GM12878 (cell line): ENCODE results near the gene ATP6AP2. TPM values are rescaled to one million over a fixed set of nuclear protein-coding genes. Genes with fewer than 3 reads are reported as not detected.

Experiments
- ATAC-seq: fragments of 200-7000 bp; cut with Tn5 transposase; 3 replicates; pipeline ENCODE4 v1.9.1; 2020; ENCODE audit warnings: mild to moderate bottlenecking, moderate library complexity
- BruUV-seq: library from RNA; stranded (reverse); fragments of 400-500 nt; replicated peaks from 2 replicates; lab custom pipeline; 2021; lab: Mats Ljungman, UMichigan
- CTCF ChIA-PET: fragments of 300-600 bp; sonication (Branson Sonifier 250); formaldehyde crosslinking; extraction: SDS; loops from one replicate; lab custom pipeline; 2021; ENCODE audit warnings: inconsistent platforms; lab: Yijun Ruan, JAX
- POLR2A ChIA-PET: fragments of 350-600 bp; formaldehyde crosslinking; extraction: SDS; loops from one replicate; lab custom pipeline; 2021; ENCODE audit warnings: inconsistent platforms; lab: Charles Lee
- RAD21 ChIA-PET: fragments of 300-600 bp; sonication (Branson Sonifier 250); formaldehyde crosslinking; loops from one replicate; lab custom pipeline; 2023; ENCODE audit warnings: antibody characterized with exemption; ENCODE audit not compliant: unreplicated experiment; lab: Charles Lee
- SMC1A ChIA-PET: fragments of 300-600 bp; sonication (Branson Sonifier 250); formaldehyde crosslinking; loops from one replicate; lab custom pipeline; 2023; ENCODE audit not compliant: unreplicated experiment, uncharacterized antibody; lab: Charles Lee
- DNase-seq: peaks from one replicate; pipeline ENCODE4 v3.0.0-alpha.2; 2011; ENCODE audit warnings: low read depth, low spot score
- FAIRE-seq: peaks from 3 replicates; lab custom pipeline; 2011; peaks lifted over from hg19 to GRCh38; lab: Jason Lieb, UNC
- H2AFZ ChIP-seq: 2 replicates; pipeline ENCODE4 v1.6.0; 2011; ENCODE audit warnings: low read depth, low read length, control low read depth; ENCODE audit not compliant: control insufficient read depth
- H3K27ac ChIP-seq: 2 replicates; pipeline ENCODE4 v1.5.1; 2011; ENCODE audit warnings: control low read depth; ENCODE audit not compliant: control insufficient read depth, insufficient read depth
- H3K27me3 ChIP-seq, 2 experiments: replicated peaks in 1 of 2; 2 replicates each; pipeline versions ENCODE4 v1.6.0 to v1.6.1; 2011; ENCODE audit warnings: low read length in 1 of 2; ENCODE audit not compliant: control insufficient read depth in 2 of 2, insufficient read depth in 2 of 2
- H3K36me3 ChIP-seq, 2 experiments: 2 replicates each; pipeline ENCODE4 v1.5.1; 2011; ENCODE audit warnings: low read length in 1 of 2; ENCODE audit not compliant: control insufficient read depth in 2 of 2, insufficient read depth in 2 of 2
- H3K4me1 ChIP-seq: 2 replicates; pipeline ENCODE4 v1.6.1; 2011; ENCODE audit warnings: mild to moderate bottlenecking, low read length, moderate library complexity, mixed read lengths; ENCODE audit not compliant: control insufficient read depth, insufficient read depth
- H3K4me2 ChIP-seq: 2 replicates; pipeline ENCODE4 v1.6.0; 2011; ENCODE audit warnings: control low read depth; ENCODE audit not compliant: control insufficient read depth, insufficient read depth
- H3K4me3 ChIP-seq: fragments of 200-600 bp; sonication (generic); 2 replicates; pipeline ENCODE4 v1.5.1; 2016
- H3K79me2 ChIP-seq: 2 replicates; pipeline ENCODE4 v1.6.0; 2011; ENCODE audit warnings: low read length; ENCODE audit not compliant: control insufficient read depth, insufficient read depth
- H3K9ac ChIP-seq: 2 replicates; pipeline ENCODE4 v1.8.0; 2011; ENCODE audit warnings: low read length, control low read depth, mixed read lengths; ENCODE audit not compliant: control insufficient read depth, insufficient read depth
- H3K9me3 ChIP-seq: replicated peaks from 3 replicates; pipeline ENCODE4 v1.5.1; 2011; ENCODE audit warnings: mild to moderate bottlenecking, low read length; ENCODE audit not compliant: control insufficient read depth, insufficient read depth
- H4K20me1 ChIP-seq: 2 replicates; pipeline ENCODE4 v1.6.0; 2011; ENCODE audit not compliant: control insufficient read depth, insufficient read depth
- ATF2 ChIP-seq: IDR thresholded peaks from 2 replicates; pipeline ENCODE4 v1.6.1; 2012; ENCODE audit warnings: low read length, inconsistent platforms
- BHLHE40 ChIP-seq, 2 experiments: fragments of 450-650 bp in 1 of 2; IDR thresholded peaks; 2 replicates each; pipeline ENCODE4 v1.6.1; 2011 to 2017; ENCODE audit warnings: low read depth in 2 of 2, borderline replicate concordance in 1 of 2, improper control_type of control experiment in 1 of 2, low read length in 1 of 2, mild to moderate bottlenecking in 1 of 2
- IRF3 ChIP-seq: fragments of 450-650 bp; IDR thresholded peaks from 2 replicates; pipeline ENCODE4 v1.6.1; 2014; ENCODE audit warnings: mild to moderate bottlenecking
- IRF5 ChIP-seq: fragments of 450-650 bp; IDR thresholded peaks from 2 replicates; pipeline ENCODE4 v1.6.1; 2017; ENCODE audit warnings: borderline replicate concordance
- MYC ChIP-seq: IDR thresholded peaks from 2 replicates; pipeline ENCODE4 v1.6.1; 2011; ENCODE audit warnings: mild to moderate bottlenecking, low read length, moderate library complexity, inconsistent platforms; ENCODE audit not compliant: insufficient read depth, insufficient replicate concordance, insufficient read length, severe bottlenecking
- RAD21 ChIP-seq: IDR thresholded peaks from 2 replicates; pipeline ENCODE4 v1.6.1; 2011; ENCODE audit warnings: mild to moderate bottlenecking, low read depth, low read length, moderate library complexity; ENCODE audit not compliant: insufficient read depth
- SMC3 ChIP-seq: IDR thresholded peaks from 2 replicates; pipeline ENCODE4 v1.6.1; 2011; ENCODE audit warnings: low read length, improper control_type of control experiment, borderline replicate concordance
- SUPT20H ChIP-seq: IDR thresholded peaks from 2 replicates; pipeline ENCODE4 v1.6.1; 2011; ENCODE audit warnings: low read depth, mild to moderate bottlenecking, low read length, moderate library complexity, borderline replicate concordance; ENCODE audit not compliant: control insufficient read depth
- YY1 ChIP-seq: IDR thresholded peaks from 2 replicates; pipeline ENCODE4 v1.6.1; 2011; ENCODE audit warnings: low read depth, mild to moderate bottlenecking, low read length
- ZNF592 ChIP-seq: fragments of 450-650 bp; IDR thresholded peaks from 2 replicates; pipeline ENCODE4 v1.6.1; 2017; ENCODE audit warnings: mild to moderate bottlenecking, moderate library complexity
- WGBS: methylation state at CpG from one replicate; pipeline ENCODE4 v1.1.6; 2016; ENCODE audit warnings: low lambda C conversion rate; ENCODE audit not compliant: insufficient replicate concordance, insufficient coverage; ENCODE audit errors: missing lambda C conversion rate; 5-methylcytosine and 5-hydroxymethylcytosine counted together
- in situ Hi-C: fragments of 300-500 bp; cut with MboI; formaldehyde crosslinking; loops from 9 replicates; pipeline ENCODE4 v1.14.3; 2018; ENCODE audit warnings: mixed read lengths
- intact Hi-C: fragments of 100-400 bp; cut with micrococcal nuclease; formaldehyde crosslinking; loops from one replicate; pipeline ENCODE4 v1.14.2; 2022; ENCODE audit not compliant: unreplicated experiment
- polyA plus RNA-seq, 11 experiments: library from polyadenylated mRNA; depleted of rRNA in 4 of 11; unstranded in 6 of 11; stranded (reverse) in 5 of 11; fragments of >200 nt; fragmentation: Nextera tagmentation in 4 of 11; fragmentation: Illumina TruSeq in 1 of 11; extraction: Ambion mirVana in 4 of 11; extraction: Trizol in 1 of 11; gene quantifications; 1 replicate in 1 of 11; 2 replicates in 10 of 11; pipeline versions ENCODE4 v1.2.1 to v1.2.3, GENCODE V29; 2011 to 2016; ENCODE audit warnings: inconsistent platforms in 2 of 11, missing spikeins in 2 of 11, low read depth in 1 of 11
- total RNA-seq, 4 experiments: library from RNA; depleted of rRNA in 3 of 4; stranded (reverse); fragments of >200 nt in 3 of 4; fragmentation: Illumina TruSeq in 1 of 4; extraction: Trizol in 1 of 4; gene quantifications; 2 replicates each; pipeline versions ENCODE4 v1.2.1 to v1.2.3, GENCODE V29; 2013 to 2021
- TF ChIP-seq, protein P1 (sequence below): IDR thresholded peaks from 2 replicates; pipeline ENCODE4 v1.6.1; 2011; ENCODE audit warnings: low read depth, mild to moderate bottlenecking, low read length, moderate library complexity, borderline replicate concordance; ENCODE audit errors: extremely low read depth
- TF ChIP-seq, protein P2 (sequence below): IDR thresholded peaks from 2 replicates; pipeline ENCODE4 v1.6.1; 2012; ENCODE audit warnings: low read depth, low read length, improper control_type of control experiment

The ATP6AP2 gene
- total and polyA plus RNA-seq, 10 of the 15 experiments (the other 5 are each of a cell fraction or from before 2014, with no cell fraction given), result 36.3 to 141 (median 56.0) TPM

GRCh38 chrX:40612511-40612910, 31.7 kb downstream of the ATP6AP2 start (continued):
- no peak for TF ChIP-seq SMC3

DNA sequence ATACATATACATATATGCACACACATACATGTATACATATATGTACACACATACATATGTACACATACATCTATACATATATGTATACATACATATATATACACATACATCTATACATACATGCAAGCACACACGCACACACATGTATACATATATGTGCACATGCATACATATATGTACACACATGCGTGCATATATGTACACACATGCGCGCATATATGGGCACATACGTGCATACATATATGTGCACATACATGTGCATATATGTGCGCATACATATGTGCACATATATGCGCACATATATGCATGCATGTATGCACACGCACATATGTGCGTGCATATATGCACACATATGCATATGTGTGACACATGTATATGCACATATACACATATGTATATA, 35.2 kb downstream of the ATP6AP2 start:
- Histone ChIP-seq H3K27me3 (no peaks in the 10 kb centered on the region), H3K4me3 (no peak overlapping the region), H3K4me1 (no peaks in the 10 kb centered on the region), H3K36me3 (no peaks in the 10 kb centered on the region), H3K4me2 (no peak overlapping the region), H4K20me1 (no peaks in the 10 kb centered on the region), H3K79me2 (no peaks in the 10 kb centered on the region), H3K27ac (no peak overlapping the region), H2AFZ (no peak overlapping the region), H3K9me3 (no peaks in the 10 kb centered on the region), H3K9ac (no peak overlapping the region)
- ChIA-PET POLR2A (no interaction called here), CTCF (no interaction called here), SMC1A (no interaction called here), RAD21 (no interaction called here)
- FAIRE-seq (no peak), ATAC-seq (no peak), DNase-seq (no peak)
- intact Hi-C loops (no loop called here), in situ Hi-C loops (no loop called here)
- WGBS, result 80% methylated on average over 9 of the region's 9 CpGs
- no TSS peak for BruUV-seq
- TF ChIP-seq IRF3 (no peak), SUPT20H (no peak), ZNF592 (no peak), MYC (no peak), YY1 (no peak), BHLHE40 (IDR thresholded peaks at IDR 0.05; ENCODE audit: borderline replicate concordance in 1 of 2, low read depth in 2 of 2, low read length in 1 of 2) (no peak), ATF2 (no peak), RAD21 (no peak), IRF5 (no peak)
- TF ChIP-seq, protein P1, sequence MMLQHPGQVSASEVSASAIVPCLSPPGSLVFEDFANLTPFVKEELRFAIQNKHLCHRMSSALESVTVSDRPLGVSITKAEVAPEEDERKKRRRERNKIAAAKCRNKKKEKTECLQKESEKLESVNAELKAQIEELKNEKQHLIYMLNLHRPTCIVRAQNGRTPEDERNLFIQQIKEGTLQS, result no peak
- TF ChIP-seq, protein P2, sequence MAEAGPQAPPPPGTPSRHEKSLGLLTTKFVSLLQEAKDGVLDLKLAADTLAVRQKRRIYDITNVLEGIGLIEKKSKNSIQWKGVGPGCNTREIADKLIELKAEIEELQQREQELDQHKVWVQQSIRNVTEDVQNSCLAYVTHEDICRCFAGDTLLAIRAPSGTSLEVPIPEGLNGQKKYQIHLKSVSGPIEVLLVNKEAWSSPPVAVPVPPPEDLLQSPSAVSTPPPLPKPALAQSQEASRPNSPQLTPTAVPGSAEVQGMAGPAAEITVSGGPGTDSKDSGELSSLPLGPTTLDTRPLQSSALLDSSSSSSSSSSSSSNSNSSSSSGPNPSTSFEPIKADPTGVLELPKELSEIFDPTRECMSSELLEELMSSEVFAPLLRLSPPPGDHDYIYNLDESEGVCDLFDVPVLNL, result no peak
